H9 (cell line): Measurements from ENCODE around the gene NOXA1. TPM values are rescaled to one million over a fixed set of nuclear protein-coding genes. Genes with fewer than 3 reads are reported as not detected.

Experiments
- DNase-seq: peaks from one replicate; pipeline ENCODE4 v3.0.0-alpha.2; 2017
- H2AFZ ChIP-seq: one replicate; pipeline ENCODE4 v1.6.1; 2013; ENCODE audit warnings: mild to moderate bottlenecking, low read length, control low read depth, moderate library complexity
- H2AK5ac ChIP-seq: 2 replicates; pipeline ENCODE4 v1.6.1; 2013; ENCODE audit warnings: low read length, control low read depth, mixed read lengths; ENCODE audit not compliant: insufficient read length
- H2BK120ac ChIP-seq: one replicate; pipeline ENCODE4 v1.6.1; 2013; ENCODE audit warnings: low read depth, mild to moderate bottlenecking, low read length, control low read depth, inconsistent platforms; ENCODE audit not compliant: poor library complexity, severe bottlenecking
- H2BK12ac ChIP-seq: 2 replicates; pipeline ENCODE4 v1.6.1; 2013; ENCODE audit warnings: low read length, control low read depth, mixed read lengths, low read depth; ENCODE audit not compliant: insufficient read length
- H2BK15ac ChIP-seq: 2 replicates; pipeline ENCODE4 v1.6.1; 2013; ENCODE audit warnings: low read depth, low read length, control low read depth
- H2BK20ac ChIP-seq: one replicate; pipeline ENCODE4 v1.6.1; 2013; ENCODE audit warnings: low read depth, mild to moderate bottlenecking, low read length, control low read depth, inconsistent platforms; ENCODE audit not compliant: poor library complexity, severe bottlenecking
- H2BK5ac ChIP-seq: 2 replicates; pipeline ENCODE4 v1.6.1; 2013; ENCODE audit warnings: low read length, control low read depth, mixed read lengths; ENCODE audit not compliant: insufficient read length
- H3K14ac ChIP-seq: 2 replicates; pipeline ENCODE4 v1.6.1; 2013; ENCODE audit warnings: low read length, control low read depth; ENCODE audit not compliant: insufficient read depth
- H3K18ac ChIP-seq: 2 replicates; pipeline ENCODE4 v1.6.1; 2013; ENCODE audit warnings: low read depth, mild to moderate bottlenecking, mixed read lengths, low read length, control low read depth; ENCODE audit not compliant: insufficient read length
- H3K23ac ChIP-seq: 2 replicates; pipeline ENCODE4 v1.6.1; 2013; ENCODE audit warnings: low read length, control low read depth, mixed read lengths, low read depth; ENCODE audit not compliant: insufficient read length
- H3K23me2 ChIP-seq: 2 replicates; pipeline ENCODE4 v1.6.1; 2013; ENCODE audit warnings: low read depth, mild to moderate bottlenecking, mixed read lengths, low read length, control low read depth; ENCODE audit not compliant: insufficient read length, poor library complexity, severe bottlenecking
- H3K27ac ChIP-seq: 2 replicates; pipeline ENCODE4 v1.5.1; 2013; ENCODE audit warnings: low read length, control low read depth, mixed read lengths, low read depth; ENCODE audit not compliant: insufficient read length
- H3K27me3 ChIP-seq: 2 replicates; pipeline ENCODE4 v1.6.1; 2013; ENCODE audit warnings: low read length, control low read depth, inconsistent platforms; ENCODE audit not compliant: insufficient read depth
- H3K4ac ChIP-seq: 2 replicates; pipeline ENCODE4 v1.6.1; 2013; ENCODE audit warnings: low read depth, mild to moderate bottlenecking, control low read depth, inconsistent platforms, low read length, moderate library complexity
- H3K4me1 ChIP-seq: 2 replicates; pipeline ENCODE4 v1.6.1; 2013; ENCODE audit warnings: low read length, control low read depth, inconsistent platforms; ENCODE audit not compliant: insufficient read depth
- H3K4me2 ChIP-seq: 2 replicates; pipeline ENCODE4 v1.6.1; 2013; ENCODE audit warnings: low read length, control low read depth, mixed read lengths; ENCODE audit not compliant: insufficient read length, insufficient read depth
- H3K56ac ChIP-seq: 2 replicates; pipeline ENCODE4 v1.6.1; 2013; ENCODE audit warnings: low read depth, mild to moderate bottlenecking, mixed read lengths, low read length, control low read depth; ENCODE audit not compliant: insufficient read length
- H3K79me1 ChIP-seq: 2 replicates; pipeline ENCODE4 v1.6.1; 2013; ENCODE audit warnings: low read depth, mild to moderate bottlenecking, moderate library complexity, low read length, control low read depth, inconsistent platforms; ENCODE audit not compliant: insufficient read depth, poor library complexity, severe bottlenecking
- H3K79me2 ChIP-seq: 2 replicates; pipeline ENCODE4 v1.6.1; 2013; ENCODE audit warnings: low read length, control low read depth, inconsistent platforms; ENCODE audit not compliant: insufficient read depth
- H3K9ac ChIP-seq: 2 replicates; pipeline ENCODE4 v1.6.1; 2013; ENCODE audit warnings: low read length, control low read depth, mixed read lengths; ENCODE audit not compliant: insufficient read length; ENCODE audit errors: extremely low read depth
- H3K9me3 ChIP-seq: one replicate; pipeline ENCODE4 v1.6.1; 2013; ENCODE audit warnings: low read depth, low read length, inconsistent platforms; ENCODE audit not compliant: control insufficient read depth
- H3T11ph ChIP-seq: one replicate; pipeline ENCODE4 v1.6.1; 2013; ENCODE audit warnings: mild to moderate bottlenecking, low read length, control low read depth, inconsistent platforms
- H4K20me1 ChIP-seq: one replicate; pipeline ENCODE4 v1.6.1; 2013; ENCODE audit not compliant: control insufficient read depth, insufficient read length, insufficient read depth
- H4K5ac ChIP-seq: 2 replicates; pipeline ENCODE4 v1.6.1; 2013; ENCODE audit warnings: low read depth, mild to moderate bottlenecking, mixed read lengths, low read length, control low read depth; ENCODE audit not compliant: insufficient read length
- H4K8ac ChIP-seq: replicated peaks from 2 replicates; pipeline ENCODE4 v1.6.1; 2013; ENCODE audit warnings: low read length, control low read depth, mixed read lengths, low read depth; ENCODE audit not compliant: insufficient read length
- H4K91ac ChIP-seq: 2 replicates; pipeline ENCODE4 v1.6.1; 2013; ENCODE audit warnings: low read depth, mild to moderate bottlenecking, moderate library complexity, mixed read lengths, low read length, control low read depth; ENCODE audit not compliant: insufficient read length
- H3K27ac Mint-ChIP-seq, 3 experiments: 2 replicates in 2 of 3; 3 replicates in 1 of 3; pipeline ENCODE4 v1.8.0; 2020 to 2021; ENCODE audit warnings: mixed read lengths in 3 of 3, mild to moderate bottlenecking in 1 of 3, moderate library complexity in 1 of 3
- H3K27me3 Mint-ChIP-seq: 2 replicates; pipeline ENCODE4 v1.8.0; 2021; ENCODE audit warnings: low read depth, mild to moderate bottlenecking, moderate library complexity, mixed read lengths
- H3K36me3 Mint-ChIP-seq, 3 experiments: 2 replicates in 2 of 3; 3 replicates in 1 of 3; pipeline ENCODE4 v1.8.0; 2020 to 2021; ENCODE audit warnings: low read depth in 3 of 3, mixed read lengths in 3 of 3; ENCODE audit not compliant: insufficient read depth in 1 of 3
- H3K4me1 Mint-ChIP-seq, 2 experiments: 2 replicates each; pipeline ENCODE4 v1.8.0; 2020; ENCODE audit warnings: mixed read lengths in 2 of 2
- H3K4me3 Mint-ChIP-seq, 2 experiments: 2 replicates in 1 of 2; 3 replicates in 1 of 2; pipeline ENCODE4 v1.8.0; 2020 to 2021; ENCODE audit warnings: mild to moderate bottlenecking in 2 of 2, mixed read lengths in 2 of 2, moderate library complexity in 1 of 2
- H3K9me3 Mint-ChIP-seq, 2 experiments: 2 replicates in 1 of 2; 3 replicates in 1 of 2; pipeline ENCODE4 v1.8.0; 2020; ENCODE audit warnings: mild to moderate bottlenecking in 2 of 2, mixed read lengths in 2 of 2, moderate library complexity in 1 of 2
- CTCF ChIP-seq: fragments of 200-600 bp; sonication (generic); conservative IDR thresholded peaks from 3 replicates; pipeline ENCODE4 v1.8.0; 2021; ENCODE audit warnings: antibody characterized with exemption, mild to moderate bottlenecking
- WGBS: extraction: QIAGEN DNeasy Blood & Tissue Kit; methylation state at CpG from one replicate; pipeline ENCODE4 v1.1.7; 2013; ENCODE audit warnings: missing lambda C conversion rate, low lambda C conversion rate, mixed read lengths; ENCODE audit not compliant: insufficient read length; ENCODE audit errors: extremely low coverage; 5-methylcytosine and 5-hydroxymethylcytosine counted together
- total RNA-seq: library from RNA; stranded (reverse); gene quantifications from 2 replicates; pipeline ENCODE4 v1.2.1, GENCODE V29; 2021

NOXA1 gene
- total RNA-seq, 1 experiment from 2014 or later, result 2.0 TPM

DNA sequence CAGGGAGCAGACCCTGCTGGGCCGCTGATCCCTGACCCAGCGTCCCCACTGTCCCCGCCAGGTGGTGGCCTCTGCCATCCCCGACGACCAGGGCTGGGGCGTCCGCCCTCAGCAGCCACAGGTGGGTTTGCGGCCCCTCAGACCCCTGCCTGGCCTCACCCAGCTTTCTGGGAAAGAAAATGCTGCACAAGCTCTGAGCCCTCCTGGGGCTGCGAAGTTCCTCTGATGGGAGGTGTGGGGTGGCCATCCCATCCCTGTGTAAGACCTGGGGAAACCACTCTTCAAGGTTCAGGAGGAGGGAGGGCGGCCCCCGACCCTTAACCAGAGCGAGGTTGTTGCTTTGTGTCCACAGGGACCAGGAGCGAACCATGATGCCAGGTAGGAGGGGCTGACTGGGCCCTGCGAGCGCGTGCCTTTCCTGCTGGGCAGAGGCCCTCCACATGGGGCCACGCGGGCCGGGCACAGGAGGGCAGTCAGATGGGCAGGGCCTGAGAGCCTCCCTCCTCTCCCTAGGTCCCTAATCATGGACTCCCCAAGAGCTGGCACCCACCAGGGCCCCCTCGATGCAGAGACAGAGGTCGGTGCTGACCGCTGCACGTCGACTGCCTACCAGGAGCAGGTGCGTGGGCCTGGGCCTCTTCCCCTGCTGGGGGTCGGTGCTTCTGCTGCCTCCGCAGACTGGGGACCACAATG, 7.7 kb downstream of the NOXA1 start:
- Histone ChIP-seq H2BK20ac (no peak overlapping the region), H2AK5ac (no peak overlapping the region), H4K91ac (no peak overlapping the region), H2BK120ac (no peak overlapping the region), H3K79me2 (no peaks in the 10 kb centered on the region), H2BK15ac (no peak overlapping the region), H3K18ac (no peak overlapping the region), H3K23me2 (no peaks in the 10 kb centered on the region), H3K23ac (no peak overlapping the region), H2BK12ac (no peak overlapping the region), H4K20me1 (no peaks in the 10 kb centered on the region), H3K4me1 (no peaks in the 10 kb centered on the region), H2AFZ (no peak overlapping the region), H3K9me3 (no peaks in the 10 kb centered on the region), H3K79me1 (no peaks in the 10 kb centered on the region), H3K14ac (no peak overlapping the region), H4K8ac (no peak overlapping the region), H4K5ac (no peak overlapping the region), H3T11ph (no peak overlapping the region), H3K27me3 (no peaks in the 10 kb centered on the region), H3K9ac (no peak overlapping the region), H3K4ac (no peak overlapping the region), H3K4me2 (no peak overlapping the region), H3K56ac (no peak overlapping the region), H3K27ac (no peak overlapping the region), H2BK5ac (no peak overlapping the region)
- H3K36me3 Mint-ChIP-seq, result no peaks in the 10 kb centered on the region
- no peak overlapping the region for H3K27ac Mint-ChIP-seq
- H3K27me3 Mint-ChIP-seq, result no peaks in the 10 kb centered on the region; the same call in 1 of the 2 replicates
- DNase-seq, result no peak
- TF ChIP-seq CTCF, result no peak
- H3K9me3 Mint-ChIP-seq, result no peaks in the 10 kb centered on the region
- H3K4me3 Mint-ChIP-seq, result no peak overlapping the region
- H3K4me1 Mint-ChIP-seq, result no peaks in the 10 kb centered on the region; a peak in 1 of 4 replicates
- WGBS, result no CpG with 5 or more reads among the region's 27 CpGs
